GM21619 (cell line): ENCODE data around the gene DIABLO.
"Not testable (repeated sequence)": the region's sequence is repeated elsewhere in the genome, so short reads cannot be mapped to it uniquely, and the experiment has no call there.

ENCODE experiments used
- ATAC-seq: cut with Tn5 transposase; IDR thresholded peaks from one replicate; pipeline ENCODE4 v1.9.1; 2021; ENCODE audit not compliant: unreplicated experiment

Gene DIABLO

DNA sequence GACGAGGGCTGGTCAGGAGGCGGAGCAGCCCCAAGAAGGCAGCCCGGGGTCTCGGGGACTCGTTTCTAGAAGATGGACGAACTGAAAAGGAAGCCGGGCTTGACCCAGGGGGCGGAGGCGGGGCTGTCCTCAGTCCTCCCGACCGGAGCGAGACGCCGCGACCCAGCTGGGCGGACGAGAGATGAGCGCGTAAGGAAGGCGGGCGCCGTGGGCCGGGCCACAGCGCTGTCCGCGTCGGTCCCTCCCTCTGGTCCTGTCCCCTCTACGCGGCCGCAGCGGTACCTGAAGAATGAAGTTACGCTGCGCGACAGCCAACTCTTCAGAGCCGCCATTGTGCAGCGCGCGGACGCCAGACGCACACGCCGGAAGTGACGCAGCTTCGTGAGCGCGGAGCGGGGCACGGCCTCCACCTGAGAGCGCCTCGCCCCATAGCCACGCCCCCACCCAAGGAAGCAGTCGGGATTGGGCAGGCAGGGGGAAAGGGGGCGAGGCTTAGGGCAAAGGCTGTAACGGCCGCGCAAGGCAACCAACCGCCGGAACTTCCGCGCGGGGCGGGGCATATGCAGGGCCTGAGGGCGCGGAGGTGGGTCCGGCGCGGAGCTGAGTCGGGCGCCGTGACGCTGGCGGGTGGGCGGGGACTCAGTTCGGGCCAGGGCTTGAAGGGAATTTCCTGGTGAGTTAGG is at the start of gene DIABLO:
DIABLO (minus strand) TSS at position 370 of the 683 bp plus-strand sequence; CDS start at position 332, 38 bp downstream.
- ATAC-seq, result peak; percentile 85

GRCh38 chr12:122275459-122275858 is 49.6 kb upstream of the DIABLO start:
- no peak for ATAC-seq

DNA sequence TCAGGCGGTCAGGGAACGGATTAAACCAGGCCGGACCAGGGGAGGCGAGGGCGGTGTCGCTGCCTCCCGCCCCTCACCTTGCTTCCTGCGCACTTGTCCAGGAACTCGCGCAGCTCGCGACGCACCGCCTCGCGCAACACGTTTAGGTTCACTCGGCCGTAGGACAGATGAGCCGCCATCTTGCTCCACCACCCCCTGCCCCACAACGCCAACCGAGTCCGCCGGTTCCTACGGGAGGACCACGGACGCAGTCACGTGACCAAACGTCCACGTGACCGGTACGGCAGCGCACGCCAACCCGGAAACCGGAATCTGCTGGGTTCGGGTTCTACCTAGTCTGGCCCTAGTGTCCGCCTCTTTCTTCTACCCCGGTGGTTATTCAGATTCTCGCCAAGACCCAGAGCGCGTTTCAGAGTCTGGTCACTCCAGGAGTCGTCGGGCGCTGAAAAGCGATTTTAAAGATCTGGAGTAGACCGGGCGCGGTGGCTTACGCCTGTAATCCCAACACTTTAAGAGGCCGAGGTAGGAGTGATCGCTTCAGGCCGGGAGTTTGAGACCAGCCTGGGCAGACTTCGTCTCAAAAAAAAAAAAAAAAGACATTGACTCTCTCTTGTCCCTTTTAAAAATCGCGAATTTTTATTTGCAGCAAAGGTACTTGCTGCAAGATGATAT is 40.5 kb upstream of the DIABLO start, which contains the start of gene VPS33A:
VPS33A (minus strand) TSS at position 265 of the 672 bp plus-strand sequence; CDS start at position 179, 86 bp downstream.
- ATAC-seq, result peak; percentile 78

DNA sequence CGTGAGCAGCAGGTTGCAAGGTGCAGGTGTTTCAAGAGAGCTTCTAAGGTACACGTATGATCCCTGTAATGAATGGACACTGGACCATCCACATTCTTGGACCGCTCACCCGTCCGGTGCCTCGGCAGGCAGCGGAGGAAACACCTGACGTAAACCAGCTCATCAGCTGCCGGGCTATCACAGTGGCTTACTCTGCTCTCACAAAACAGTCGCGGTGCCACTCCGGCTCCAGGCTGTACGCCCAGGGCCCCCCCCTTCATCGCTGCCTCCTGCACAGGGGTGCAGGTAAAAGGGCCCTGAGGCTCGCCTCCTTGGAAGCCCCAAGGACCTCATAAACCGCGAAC is 40.0 kb upstream of the DIABLO start:
- ATAC-seq, result peak; percentile 27

DNA sequence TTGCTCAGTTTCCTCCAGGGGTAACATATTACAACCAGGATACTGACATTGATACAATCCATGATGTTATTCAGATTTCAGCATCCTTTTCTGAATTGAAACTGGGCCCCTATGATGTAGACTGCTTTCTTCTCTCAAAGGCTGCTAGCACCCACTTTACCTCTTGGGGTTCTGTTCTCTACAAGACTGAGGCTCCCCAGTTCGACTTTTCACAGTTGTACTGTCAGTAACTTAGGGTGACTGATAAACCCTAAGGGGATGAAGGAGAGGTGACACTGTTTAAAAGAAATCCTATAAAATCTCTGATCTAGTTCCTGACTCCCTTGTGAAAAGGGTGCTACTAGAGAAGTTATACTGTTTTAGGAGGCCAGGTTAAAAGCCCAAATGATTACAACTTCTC is 39.6 kb upstream of the DIABLO start:
- ATAC-seq, result no peak

- not testable (repeated sequence) for ATAC-seq
Measured at GRCh38 chr12:122260735-122261134, 34.9 kb upstream of the DIABLO start.

DNA sequence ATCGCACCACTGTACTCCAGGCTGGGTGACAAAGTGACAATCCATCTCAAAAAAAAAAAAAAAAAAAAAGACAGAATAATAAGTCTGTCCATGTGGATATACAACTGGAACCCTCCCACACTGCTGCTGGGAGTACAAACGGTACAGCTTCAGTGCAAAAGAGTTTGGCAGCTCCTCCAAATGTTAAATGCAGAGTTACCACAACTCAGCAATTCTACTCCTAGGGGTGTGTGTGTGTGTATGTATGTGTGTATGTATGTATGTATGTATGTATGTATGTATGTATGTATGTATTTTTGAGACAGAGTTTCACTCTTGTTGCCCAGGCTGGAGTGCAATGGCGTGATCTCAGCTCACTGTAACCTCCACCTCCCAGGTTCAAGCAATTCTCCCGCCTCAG is 33.1 kb upstream of the DIABLO start:
- not testable (repeated sequence) for ATAC-seq

DNA sequence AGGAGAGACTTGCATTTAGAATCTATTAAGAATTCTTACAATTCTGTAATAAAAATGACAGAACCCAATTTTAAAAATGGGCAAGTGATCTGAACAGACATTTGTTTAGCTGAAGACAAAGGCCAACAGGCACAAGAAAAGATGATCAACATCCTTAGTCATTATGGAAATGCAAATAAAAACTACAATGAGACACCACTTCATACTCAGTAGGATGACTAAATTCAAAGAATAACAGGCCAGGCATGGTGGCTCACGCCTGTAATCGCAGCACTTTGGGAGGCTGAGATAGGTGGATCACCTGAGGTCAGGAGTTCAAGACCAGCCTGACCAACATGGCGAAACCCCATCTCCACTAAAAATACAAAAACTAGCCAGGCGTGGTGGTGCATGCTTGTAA is 32.6 kb upstream of the DIABLO start:
- not testable (repeated sequence) for ATAC-seq

- ATAC-seq, result no peak
Measured at GRCh38 chr12:122250536-122250935, 24.7 kb upstream of the DIABLO start.

DNA sequence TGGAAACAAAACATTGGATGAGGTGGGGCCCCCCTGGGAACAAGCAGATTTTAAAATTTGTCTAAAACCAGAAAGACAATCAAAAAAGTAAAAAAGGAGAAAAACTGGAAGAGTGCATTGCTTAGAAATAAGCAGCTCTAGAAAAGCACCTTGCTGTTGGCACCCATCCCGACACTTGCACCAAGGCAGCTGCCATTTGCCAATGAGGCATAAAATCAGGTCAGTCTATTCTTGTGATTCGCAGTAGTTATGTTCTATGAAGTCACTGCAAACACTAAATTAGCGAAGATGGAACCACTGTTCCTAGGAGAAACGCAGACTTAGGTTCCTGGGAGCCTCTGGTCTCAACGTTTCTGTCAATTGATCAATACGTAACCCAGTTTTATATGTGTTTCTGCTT is 24.2 kb upstream of the DIABLO start:
- no peak for ATAC-seq

- ATAC-seq, result no peak
Measured at GRCh38 chr12:122245553-122245952, 19.7 kb upstream of the DIABLO start.

GRCh38 chr12:122244565-122245371 is 18.9 kb upstream of the DIABLO start:
- no peak for ATAC-seq

GRCh38 chr12:122243965-122244364 is 18.1 kb upstream of the DIABLO start:
- no peak for ATAC-seq

GRCh38 chr12:122238861-122239260 is 13.0 kb upstream of the DIABLO start:
- no peak for ATAC-seq

GRCh38 chr12:122235741-122236140 is 9.9 kb upstream of the DIABLO start:
- ATAC-seq, result no peak

DNA sequence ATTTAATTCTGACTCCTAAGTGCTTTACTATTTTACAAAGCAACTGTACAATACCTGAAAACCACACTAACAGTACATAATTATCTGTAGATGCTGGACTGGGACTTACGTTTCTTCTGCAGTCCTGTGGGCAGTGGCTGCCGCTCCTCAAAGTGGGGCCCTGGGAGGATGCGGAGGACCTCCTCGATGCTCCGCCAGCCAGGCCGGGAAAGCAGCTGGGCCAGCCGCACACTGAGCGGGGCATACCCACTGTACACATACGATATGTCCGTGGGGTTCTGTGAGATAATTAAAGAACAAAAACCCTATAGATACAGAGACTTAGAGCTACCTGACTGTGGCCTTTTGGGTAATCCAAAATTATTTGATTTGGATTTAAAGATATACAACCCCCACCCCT is 6.8 kb upstream of the DIABLO start:
- ATAC-seq, result no peak

GRCh38 chr12:122230798-122231197 is 4.9 kb upstream of the DIABLO start:
- ATAC-seq, result no peak

GRCh38 chr12:122228092-122228491 is 2.2 kb upstream of the DIABLO start:
- no peak for ATAC-seq

- no peak for ATAC-seq
Measured at GRCh38 chr12:122227341-122227740, 1.5 kb upstream of the DIABLO start.

GRCh38 chr12:122226366-122227125 is 694 bp upstream of the DIABLO start:
- no peak for ATAC-seq

- ATAC-seq, result no peak
Measured at GRCh38 chr12:122216445-122216844, 9.4 kb downstream of the DIABLO start.
